ENCODE results near the gene ENPP7.
"Not testable (repeated sequence)": the region's sequence is repeated elsewhere in the genome, so short reads cannot be mapped to it uniquely, and the experiment has no call there.

Gene ENPP7

DNA sequence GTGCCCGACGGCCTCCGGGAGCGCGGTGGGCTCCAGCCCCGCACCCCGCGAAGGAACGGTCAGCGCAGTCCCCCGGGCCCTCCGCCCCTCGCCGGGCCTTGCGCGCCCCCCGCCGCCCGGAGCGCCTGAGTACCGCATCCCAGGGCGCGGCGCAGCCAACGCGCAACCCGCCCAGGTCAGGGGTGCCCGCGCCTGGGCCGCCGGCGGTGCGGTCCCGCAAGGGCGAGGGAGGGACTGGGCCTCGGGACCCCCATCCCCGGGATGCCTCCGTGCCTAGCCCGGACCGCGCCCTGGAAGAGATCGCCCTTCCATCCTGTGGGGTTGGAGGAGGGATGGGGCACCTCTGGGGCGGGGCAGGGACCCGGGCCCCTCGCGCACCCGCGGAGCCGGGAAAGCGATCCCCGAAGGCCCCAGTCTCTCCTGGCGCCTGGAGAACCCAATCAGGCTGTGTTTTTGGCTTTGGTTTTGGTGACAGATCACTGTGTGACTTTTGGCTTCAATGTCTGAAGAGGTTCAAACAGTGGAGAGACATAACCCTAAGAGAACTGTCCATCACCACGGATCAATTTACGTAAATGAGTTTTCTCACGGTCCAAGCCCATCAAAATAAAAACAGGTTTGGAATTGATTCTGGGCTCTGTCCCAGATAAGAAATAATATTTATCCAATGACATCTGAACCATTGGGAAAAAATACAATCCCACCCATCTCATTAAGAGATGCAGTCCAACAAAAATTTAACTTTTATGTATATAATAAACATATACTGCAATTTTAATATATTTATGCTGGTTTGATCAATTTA lies 17.8 kb downstream of the ENPP7 start:
- DNase-seq (ENCODE audit: low read depth in 2 of 2, low spot score in 1 of 2) = no peak

DNA sequence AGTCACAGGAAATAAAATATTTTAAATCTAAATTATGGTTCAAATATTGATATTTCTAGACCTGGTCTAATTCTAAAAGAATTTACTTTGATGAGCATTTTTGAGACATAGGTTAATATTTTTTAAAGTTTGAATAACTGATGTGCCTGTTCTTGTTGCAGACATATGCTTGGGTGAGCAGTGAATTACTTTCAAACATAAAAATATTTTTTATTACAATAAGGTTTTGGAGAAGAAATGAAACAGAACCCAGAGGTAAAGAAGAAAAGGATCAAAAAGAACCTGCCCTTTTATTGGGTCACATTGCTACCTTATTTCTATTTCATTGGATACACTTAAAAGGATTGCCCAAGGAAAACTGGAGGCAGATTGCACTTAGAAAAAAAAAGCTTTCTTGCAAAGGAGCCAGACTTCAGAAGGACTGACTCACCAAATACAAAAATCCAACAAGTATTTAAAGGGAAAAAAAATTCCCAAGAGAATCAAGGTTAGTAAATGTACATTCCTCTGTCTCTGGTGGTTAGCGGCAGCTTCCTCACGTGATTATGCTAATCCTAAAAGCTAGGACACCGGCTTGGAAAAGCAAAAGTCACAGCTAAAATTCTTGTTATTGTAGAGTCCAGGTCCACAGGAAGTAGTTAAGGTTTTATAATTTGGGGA lies 18.5 kb downstream of the ENPP7 start:
- no peak for DNase-seq (ENCODE audit: low read depth in 2 of 2, low spot score in 1 of 2)

DNA sequence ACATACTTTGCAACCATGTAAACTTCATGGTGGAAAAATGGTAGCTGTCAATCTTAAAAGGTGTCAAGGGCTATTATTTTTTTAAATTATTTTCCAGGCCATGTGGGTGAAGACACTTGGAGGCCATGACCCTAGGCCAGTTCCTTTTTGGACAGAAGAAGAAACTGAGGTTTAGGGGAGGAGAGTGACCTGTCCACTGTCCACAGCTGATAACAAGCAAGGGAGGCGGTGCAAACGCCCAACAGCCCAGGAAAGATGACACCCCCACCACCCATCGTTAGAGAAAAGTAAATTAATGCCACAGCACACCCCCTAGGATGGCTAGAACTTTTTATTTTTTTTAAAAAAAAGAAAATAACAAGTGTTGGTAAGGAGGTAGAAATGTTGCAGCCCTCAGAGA lies 19.2 kb downstream of the ENPP7 start:
- no peak for DNase-seq (ENCODE audit: low read depth in 2 of 2, low spot score in 1 of 2)

DNA sequence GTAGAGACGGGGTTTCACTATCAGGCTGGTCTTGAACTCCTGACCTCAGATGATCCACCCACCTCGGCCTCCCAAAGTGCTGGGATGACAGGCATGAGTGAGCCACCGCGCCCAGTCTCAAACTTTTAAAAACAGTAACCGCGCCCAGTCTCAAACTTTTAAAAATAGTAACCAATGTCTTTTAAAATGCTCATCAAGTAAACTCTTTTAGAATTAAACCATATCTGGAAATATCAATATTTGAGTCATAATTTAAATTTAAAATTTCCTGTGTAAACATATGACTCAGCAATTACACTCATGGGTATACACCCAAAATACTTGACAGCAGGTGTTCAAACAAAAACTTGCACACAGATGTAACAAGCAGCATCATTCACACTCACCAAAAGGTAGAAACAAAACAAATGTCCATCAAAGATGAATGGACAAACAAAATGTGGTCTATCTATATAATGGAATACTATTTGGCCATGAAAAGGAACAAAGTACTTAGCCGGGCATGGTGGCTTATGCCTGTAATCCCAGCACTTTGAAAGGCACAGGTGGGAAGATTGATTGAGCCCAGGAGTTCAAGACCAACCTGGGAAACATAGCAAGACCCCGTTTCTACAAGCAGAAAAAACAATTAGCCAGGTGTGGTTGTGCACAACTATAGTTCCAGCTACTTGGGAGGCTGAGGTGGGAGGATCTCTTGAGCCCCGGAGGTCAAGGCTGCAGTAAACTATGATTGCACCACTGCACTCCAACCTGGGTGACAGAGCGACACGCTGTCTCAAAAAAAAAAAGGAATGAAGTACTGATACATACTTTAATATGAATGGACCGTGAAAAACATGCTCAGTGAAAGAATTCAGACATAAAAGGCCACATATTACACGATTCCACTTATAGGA lies 20.2 kb downstream of the ENPP7 start:
- no peak for DNase-seq (ENCODE audit: low read depth in 2 of 2, low spot score in 1 of 2)

DNA sequence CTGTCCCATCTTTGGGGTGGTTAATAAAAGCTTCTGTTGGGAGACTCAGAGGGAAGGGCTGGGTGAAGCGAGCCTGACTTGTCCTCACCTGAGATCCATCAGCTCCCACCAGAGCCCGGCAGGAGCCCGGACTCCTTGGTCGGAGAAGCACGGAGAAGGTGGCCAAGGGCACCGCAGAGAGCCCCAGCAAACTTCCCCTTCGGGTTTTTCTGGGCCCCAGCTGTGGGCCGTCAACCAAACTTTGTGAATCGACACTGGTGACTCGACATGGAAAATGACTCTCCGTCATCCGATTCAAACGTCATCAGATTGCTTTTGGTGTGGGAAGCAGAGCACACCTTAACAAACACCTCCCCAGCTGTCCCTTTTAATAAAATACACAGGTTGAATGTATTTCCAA lies 21.4 kb downstream of the ENPP7 start:
- DNase-seq (ENCODE audit: low read depth in 2 of 2, low spot score in 1 of 2) = no peak

DNA sequence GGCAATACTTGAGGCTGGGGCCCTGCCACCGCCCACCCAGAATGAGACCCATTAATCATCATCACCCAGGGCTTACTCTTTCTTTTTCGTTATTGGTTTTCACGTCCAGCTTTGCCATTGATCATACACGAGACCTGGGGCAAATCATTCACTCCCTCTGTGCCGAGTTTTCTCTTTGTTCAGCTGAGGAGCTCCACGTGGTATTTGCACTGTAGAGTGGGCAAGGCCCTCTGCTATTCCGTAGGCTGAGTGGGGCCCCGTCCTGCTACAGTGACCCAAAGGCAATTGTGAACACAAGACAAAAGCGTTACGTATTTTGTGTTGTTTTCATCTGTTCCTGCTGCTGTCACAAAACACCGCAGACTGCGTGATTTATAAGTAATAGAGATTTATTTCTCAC lies 23.6 kb downstream of the ENPP7 start:
- DNase-seq (ENCODE audit: low read depth in 2 of 2, low spot score in 1 of 2) = no peak

DNA sequence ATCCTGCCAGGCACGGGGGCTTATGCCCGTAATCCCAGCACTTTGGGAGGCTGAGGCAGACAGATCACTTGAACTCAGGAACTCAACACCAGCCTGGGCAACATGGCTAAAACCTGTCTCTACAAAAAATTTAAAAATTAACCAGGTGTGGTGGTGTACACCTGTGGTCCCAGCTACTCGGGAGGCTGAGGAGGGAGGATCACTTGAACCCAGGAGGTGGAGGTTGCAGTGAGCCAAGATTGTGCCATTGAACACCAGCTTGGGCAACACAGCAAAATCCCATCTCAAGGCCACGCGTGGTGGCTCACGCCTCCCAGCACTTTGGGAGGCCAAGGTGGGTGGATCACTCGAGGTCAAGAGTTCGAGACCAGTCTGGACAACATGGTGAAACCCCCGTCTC lies 24.2 kb downstream of the ENPP7 start:
- not testable (repeated sequence) for DNase-seq (ENCODE audit: low read depth in 2 of 2, low spot score in 1 of 2)

DNA sequence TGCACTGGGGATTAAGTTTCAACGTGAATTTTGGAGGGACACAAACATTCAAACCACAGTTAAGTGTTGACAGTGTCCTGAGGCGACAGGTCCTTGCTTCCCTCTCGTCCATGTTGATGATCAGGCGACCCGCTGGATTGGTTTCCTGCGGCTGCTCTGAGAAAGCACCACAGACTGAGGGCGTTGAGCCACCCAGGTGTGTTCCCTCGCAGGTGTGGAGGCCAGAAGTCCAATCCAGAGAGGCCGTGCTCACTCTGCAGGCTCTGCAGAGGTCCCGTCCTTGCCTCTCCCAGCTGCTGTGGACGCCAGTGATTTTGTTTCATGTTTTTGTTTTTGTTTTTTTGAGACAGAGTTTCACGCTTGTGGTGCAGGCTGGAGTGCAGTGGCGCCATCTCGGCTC lies 24.8 kb downstream of the ENPP7 start:
- DNase-seq (ENCODE audit: low read depth in 2 of 2, low spot score in 1 of 2) = no peak

DNA sequence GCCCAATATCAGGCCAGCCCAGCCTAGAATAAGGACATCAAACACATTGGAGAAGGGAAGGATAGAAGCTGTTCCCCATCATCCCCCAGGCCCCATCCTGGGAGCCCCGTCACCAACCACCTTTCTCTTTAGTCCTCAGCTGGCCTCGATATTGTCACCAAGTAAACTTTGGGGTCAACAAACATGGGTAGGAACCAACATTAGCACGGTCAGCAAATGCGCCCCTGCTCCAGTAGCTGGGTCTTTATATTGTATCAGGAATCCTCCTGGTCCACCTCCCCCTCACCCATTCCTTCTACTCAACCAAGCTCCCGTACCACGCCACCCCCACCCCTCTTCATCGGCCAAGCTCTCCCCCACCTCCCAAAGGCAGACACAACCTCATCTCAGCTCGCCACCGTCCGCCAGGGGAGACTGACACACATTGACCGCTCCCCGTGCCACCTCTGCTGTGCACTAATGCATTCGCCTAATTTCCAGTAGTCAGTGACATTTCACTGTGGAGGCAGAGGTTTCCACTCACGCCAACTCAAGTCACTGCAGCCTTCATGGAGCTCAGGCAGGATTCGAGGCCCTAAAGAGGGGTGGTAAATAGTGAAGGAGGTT lies 26.5 kb downstream of the ENPP7 start:
- no peak for DNase-seq (ENCODE audit: low read depth in 2 of 2, low spot score in 1 of 2)

DNA sequence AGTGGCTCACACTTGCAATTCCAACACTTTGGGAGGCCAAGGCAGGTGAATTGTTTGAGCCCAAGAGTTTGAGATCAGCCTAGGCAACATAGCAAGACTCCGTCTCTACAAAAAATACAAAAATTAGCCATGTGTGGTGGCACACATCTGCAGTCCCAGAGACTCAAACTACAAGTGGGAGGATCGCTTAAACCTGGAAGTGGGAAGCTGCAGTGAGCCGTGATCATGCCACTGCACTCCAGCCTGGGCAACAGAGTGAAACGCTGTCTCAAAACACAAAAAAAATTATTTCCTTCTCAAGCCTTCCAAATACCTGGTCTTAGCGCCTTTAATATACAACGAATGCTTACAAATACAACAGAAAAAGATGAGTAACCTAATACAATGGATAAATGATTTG lies 27.5 kb downstream of the ENPP7 start:
- DNase-seq (ENCODE audit: low read depth in 2 of 2, low spot score in 1 of 2) = no peak

DNA sequence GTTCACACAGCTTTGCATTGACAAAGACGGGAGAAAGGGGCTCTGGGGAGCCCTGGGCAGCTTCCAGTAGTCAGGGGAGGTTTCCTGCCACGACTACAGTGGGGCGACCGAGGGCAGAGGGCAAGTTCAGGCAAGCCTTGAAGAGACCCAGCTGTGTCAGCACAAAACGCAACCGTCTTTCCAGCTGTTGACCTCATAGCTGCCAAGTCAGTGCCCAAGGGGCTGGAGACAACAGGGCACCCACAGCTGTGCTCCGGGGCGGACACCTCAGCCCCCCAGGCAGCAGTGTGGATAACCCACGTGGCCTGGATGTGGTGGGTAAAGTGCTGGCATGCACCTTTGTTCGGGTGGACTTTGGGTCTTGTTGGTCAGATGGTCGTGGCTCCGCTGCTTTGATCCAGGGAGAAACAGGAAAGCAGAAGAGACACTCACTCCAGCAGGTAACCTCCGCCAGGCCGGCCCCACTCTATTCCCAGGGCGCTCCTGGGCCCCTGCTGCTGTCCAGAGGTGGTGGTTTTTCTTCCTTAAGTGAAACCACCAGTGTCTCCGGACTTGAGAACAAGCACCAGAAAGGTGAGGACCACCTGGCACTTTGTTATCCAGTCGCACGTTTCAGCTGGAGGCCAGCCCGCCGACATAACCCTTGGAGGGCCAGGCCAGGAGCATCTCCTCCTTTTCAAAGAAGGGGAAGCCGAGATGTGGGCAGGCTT lies 29.6 kb downstream of the ENPP7 start:
- no peak for DNase-seq (ENCODE audit: low read depth in 2 of 2, low spot score in 1 of 2)

DNA sequence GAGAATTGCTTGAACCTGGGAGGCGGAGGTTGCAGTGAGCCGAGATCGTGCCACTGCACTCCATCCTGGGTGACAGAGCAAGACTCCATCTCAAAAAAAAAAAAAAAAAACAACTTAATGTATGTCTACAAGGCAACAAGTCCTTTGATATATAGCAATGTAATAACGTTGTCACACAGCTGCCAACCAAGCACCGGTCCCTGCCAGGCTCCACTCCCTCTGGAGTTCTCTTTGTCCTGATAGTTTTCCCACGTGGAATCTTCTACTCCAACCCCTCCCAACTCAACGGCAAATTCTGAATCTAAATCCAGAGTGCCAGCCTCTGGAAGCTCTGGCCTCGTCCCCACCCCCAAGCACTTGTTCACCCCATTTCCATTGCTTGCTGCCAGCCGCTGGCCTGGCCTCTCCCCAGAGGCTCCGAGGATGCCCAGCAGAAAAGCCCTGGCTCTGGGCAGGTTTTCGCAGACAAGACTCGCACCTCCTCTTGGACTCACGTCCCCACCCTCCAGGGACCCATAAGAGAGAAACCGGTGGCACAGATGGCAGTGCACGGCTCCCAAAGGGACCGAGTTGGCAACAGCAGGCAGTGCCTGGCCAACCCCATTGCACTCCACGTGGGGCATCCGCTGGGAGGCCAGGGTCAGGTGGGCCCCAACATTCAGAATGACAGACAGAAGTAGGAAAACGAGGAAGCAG lies 31.3 kb downstream of the ENPP7 start:
- DNase-seq (ENCODE audit: low read depth in 2 of 2, low spot score in 1 of 2) = no peak

DNA sequence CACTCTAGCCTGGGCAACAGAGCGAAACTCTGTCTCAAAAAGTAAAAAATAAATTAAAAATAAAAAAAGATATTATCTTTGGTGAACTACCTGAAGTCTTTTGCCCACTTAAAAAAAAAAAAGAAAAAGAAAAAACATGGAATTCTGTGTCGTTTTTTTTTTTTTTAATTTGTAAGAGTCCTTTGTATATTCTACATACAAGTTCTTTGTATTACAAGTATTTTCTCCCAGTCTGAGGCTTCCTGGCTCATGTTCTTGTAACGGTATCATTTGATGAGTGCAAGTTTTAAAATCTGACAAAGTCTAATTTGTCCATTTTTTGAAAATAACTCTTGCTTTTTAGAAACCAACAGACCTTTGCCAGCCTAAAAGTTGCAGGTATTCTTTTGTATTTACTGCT lies 35.0 kb downstream of the ENPP7 start:
- DNase-seq (ENCODE audit: low read depth in 2 of 2, low spot score in 1 of 2) = no peak

DNA sequence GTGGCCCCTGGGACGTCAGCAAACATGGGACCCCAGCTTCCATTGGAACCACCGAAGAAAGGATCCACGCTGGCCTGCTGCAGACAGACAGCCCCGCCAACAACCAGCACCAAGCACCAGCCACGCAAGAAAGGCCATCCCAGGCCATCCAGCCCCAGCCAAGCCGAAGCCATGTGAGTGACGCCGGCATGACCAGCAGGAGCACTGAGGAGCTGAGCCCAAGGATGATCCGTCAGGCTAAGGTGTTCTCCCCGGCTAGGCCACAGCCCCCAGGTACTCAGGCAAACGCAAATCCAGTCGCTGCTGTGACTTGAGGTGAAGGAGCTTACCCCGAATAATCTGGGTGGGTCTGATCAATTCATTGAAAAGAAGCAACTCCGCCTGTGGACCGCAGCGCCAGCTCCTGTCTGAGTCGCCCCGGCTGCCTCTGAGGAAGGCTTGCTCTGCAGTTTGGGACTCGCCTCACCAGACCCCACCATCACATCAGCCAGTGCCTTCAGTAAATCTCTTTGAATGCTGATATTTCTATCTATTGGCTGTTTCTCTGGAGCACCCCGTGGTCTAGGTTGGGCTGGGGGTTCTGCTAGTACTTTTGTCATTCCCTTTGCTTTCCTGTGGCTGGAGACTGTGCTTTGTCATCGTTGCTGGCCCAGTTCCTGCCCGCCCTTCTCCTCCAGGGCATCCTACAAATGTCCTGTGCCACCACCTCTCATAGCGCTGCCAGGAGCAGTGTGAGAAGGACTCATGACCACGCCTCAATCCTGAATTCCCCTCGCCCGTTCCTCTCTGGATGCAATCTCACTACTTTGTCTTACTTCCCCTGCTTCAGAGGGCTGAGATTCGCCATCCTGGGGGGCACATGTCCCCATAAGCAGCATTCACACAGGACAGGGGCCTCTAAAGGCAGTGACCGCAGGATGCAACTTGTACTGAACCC lies 39.1 kb downstream of the ENPP7 start:
- DNase-seq (ENCODE audit: low read depth in 2 of 2, low spot score in 1 of 2) = no peak

DNA sequence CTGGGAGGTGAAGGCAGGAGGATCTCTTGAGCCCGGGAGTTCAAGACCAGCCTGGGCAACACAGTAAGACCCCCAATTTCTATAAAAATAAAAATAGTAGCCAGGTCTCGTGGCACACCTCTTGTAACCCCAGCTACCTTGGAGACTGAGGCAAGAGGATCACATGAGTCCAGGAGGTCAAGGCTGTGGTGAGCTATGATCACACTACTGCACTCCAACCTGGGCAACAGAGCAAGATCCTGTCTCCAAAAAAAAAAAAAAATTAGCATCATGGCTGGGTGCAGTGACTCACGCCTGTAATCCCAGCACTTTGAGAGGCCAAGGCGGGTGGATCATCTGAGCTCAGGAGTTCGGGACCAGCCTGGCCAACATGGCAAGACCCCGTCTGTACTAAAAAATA lies 40.5 kb downstream of the ENPP7 start:
- no peak for DNase-seq (ENCODE audit: low read depth in 2 of 2, low spot score in 1 of 2)

DNA sequence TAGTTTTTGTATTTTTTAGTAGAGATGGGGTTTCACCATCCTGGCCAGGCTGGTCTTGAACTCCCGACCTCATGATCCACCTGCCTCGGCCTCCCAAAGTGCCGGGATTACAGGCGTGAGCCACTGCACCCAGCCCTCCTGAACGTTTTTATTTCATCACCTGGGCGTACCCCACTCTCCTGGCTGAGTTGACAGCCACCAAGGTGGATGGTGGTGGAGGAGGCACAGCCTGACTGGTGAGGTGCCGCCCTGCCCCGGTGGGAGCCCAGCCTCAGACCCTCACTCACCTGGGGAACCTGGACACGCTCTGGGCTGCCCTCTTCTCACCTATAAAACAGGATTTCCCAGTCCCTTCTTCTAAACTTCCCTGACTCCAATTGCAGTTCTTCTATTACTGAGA lies 42.0 kb downstream of the ENPP7 start:
- not testable (repeated sequence) for DNase-seq (ENCODE audit: low read depth in 2 of 2, low spot score in 1 of 2)

DNA sequence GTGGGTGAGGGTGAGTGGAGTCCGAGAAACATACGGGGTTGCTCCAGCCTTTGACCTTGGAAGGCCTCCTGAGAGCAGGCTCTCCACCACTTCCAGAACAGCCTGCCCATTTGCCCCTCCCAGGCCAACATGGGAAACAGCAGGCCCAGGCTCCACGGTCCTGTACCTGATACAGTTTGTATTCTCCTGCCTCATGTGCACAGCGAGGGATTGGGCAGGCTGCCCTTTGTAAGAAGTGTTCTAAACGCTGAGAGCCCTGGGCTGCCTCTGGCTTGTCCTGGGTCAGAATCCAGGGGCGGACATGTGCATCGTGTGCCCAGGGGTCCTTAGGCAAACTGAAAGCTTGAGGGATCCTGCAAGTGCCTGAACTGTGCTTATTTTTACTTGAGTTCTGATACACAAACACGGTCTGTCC lies 43.8 kb downstream of the ENPP7 start:
- no peak for DNase-seq (ENCODE audit: low read depth in 2 of 2, low spot score in 1 of 2)

DNA sequence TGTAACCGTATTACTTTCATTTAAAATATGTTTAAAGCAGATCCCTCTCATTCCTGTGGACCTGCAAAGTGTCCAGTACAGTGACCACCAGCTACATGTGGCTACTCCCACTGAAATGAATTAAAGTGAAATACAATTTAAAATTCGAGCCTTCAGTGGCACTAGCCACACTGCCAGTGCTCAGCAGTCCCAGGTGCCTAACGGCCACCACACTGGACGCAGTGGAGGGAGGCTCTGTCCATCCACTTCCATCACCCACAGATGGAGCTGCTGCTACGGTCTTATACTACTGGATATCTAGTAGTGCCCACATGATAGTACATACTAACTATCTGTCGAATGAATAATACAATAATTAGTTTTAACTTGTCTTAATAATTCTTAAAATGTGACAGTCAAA lies 44.9 kb downstream of the ENPP7 start:
- DNase-seq (ENCODE audit: low read depth in 2 of 2, low spot score in 1 of 2) = no peak
